ENCODE data around the gene ADPRHL1.

GRCh38 chr13:113383089-113383488 is 70.2 kb downstream of the ADPRHL1 start:
- TF ChIP-seq CTCF (conservative IDR thresholded peaks at IDR 0.05; ENCODE audit: low read depth, low read length) (no peak), EZH2 (IDR thresholded peaks at IDR 0.05; ENCODE audit: borderline replicate concordance, low read depth, low read length, poor library complexity, severe bottlenecking) (no peak)
